H1 (cell line): ENCODE results near the gene SEL1L3. TPM values are rescaled to one million over a fixed set of nuclear protein-coding genes. Genes with fewer than 3 reads are reported as not detected.

ENCODE experiments used
- CTCF ChIA-PET: fragments of 300-600 bp; sonication (Branson Sonifier 250); formaldehyde crosslinking; loops from one replicate; lab custom pipeline; 2021; ENCODE audit not compliant: partially characterized antibody; lab: Charles Lee
- POLR2A ChIA-PET: fragments of 300-600 bp; sonication (Branson Sonifier 250); formaldehyde crosslinking; loops from one replicate; lab custom pipeline; 2021; ENCODE audit warnings: inconsistent platforms; ENCODE audit not compliant: partially characterized antibody; lab: Charles Lee
- DNase-seq, 2 experiments: peaks; one replicate each; pipeline versions ENCODE4 v3.0.0 to v3.0.0-alpha.2; 2010 to 2022; ENCODE audit warnings: low spot score in 2 of 2, low read depth in 1 of 2, mixed read lengths in 1 of 2
- FAIRE-seq: peaks from 2 replicates; lab custom pipeline; 2011; peaks lifted over from hg19 to GRCh38; lab: Jason Lieb, UNC
- H2AFZ ChIP-seq: 2 replicates; pipeline ENCODE4 v1.8.1; 2012; ENCODE audit warnings: low read length, inconsistent platforms
- H2AK5ac ChIP-seq: 2 replicates; pipeline ENCODE4 v1.6.1; 2013; ENCODE audit warnings: low read depth, low read length
- H2BK120ac ChIP-seq: replicated peaks from 2 replicates; pipeline ENCODE3; 2013; ENCODE audit warnings: low read depth, low read length, inconsistent platforms
- H2BK12ac ChIP-seq: 2 replicates; pipeline ENCODE4 v1.6.1; 2013; ENCODE audit warnings: low read depth, low read length
- H2BK15ac ChIP-seq: 2 replicates; pipeline ENCODE4 v1.6.1; 2013; ENCODE audit warnings: low read length
- H2BK20ac ChIP-seq: 2 replicates; pipeline ENCODE4 v1.6.1; 2013; ENCODE audit warnings: low read length
- H2BK5ac ChIP-seq: 2 replicates; pipeline ENCODE4 v1.6.1; 2013; ENCODE audit warnings: low read depth, low read length
- H3K14ac ChIP-seq: 2 replicates; pipeline ENCODE4 v1.6.1; 2013; ENCODE audit warnings: inconsistent platforms; ENCODE audit not compliant: insufficient read length
- H3K18ac ChIP-seq: 2 replicates; pipeline ENCODE4 v1.6.1; 2013; ENCODE audit warnings: low read length; ENCODE audit errors: extremely low read depth
- H3K23ac ChIP-seq: 2 replicates; pipeline ENCODE4 v1.6.1; 2013; ENCODE audit warnings: inconsistent platforms; ENCODE audit not compliant: insufficient read length
- H3K23me2 ChIP-seq: 2 replicates; pipeline ENCODE4 v1.6.1; 2013; ENCODE audit warnings: low read depth, low read length
- H3K27ac ChIP-seq: 2 replicates; pipeline ENCODE4 v1.6.1; 2011; ENCODE audit warnings: low read depth, low read length, inconsistent platforms
- H3K27me3 ChIP-seq, 4 experiments: replicated peaks in 1 of 4; 1 replicate in 1 of 4; 2 replicates in 3 of 4; pipeline versions ENCODE4 v1.6.1 to v1.8.1; 2011 to 2013; ENCODE audit warnings: low read length in 3 of 4, mild to moderate bottlenecking in 3 of 4, inconsistent platforms in 2 of 4, mixed read lengths in 2 of 4, moderate library complexity in 1 of 4; ENCODE audit not compliant: control insufficient read depth in 3 of 4, insufficient read depth in 3 of 4; ENCODE audit errors: extremely low read depth in 1 of 4
- H3K36me3 ChIP-seq, 4 experiments: 2 replicates each; pipeline versions ENCODE4 v1.6.1 to v1.8.1; 2011 to 2013; ENCODE audit warnings: mild to moderate bottlenecking in 4 of 4, low read length in 3 of 4, moderate library complexity in 2 of 4, control low read depth in 1 of 4, inconsistent platforms in 1 of 4; ENCODE audit not compliant: insufficient read depth in 4 of 4, control insufficient read depth in 2 of 4
- H3K4ac ChIP-seq: replicated peaks from 2 replicates; pipeline ENCODE3; 2013; ENCODE audit warnings: low read length, low read depth, mixed read lengths, inconsistent platforms; ENCODE audit not compliant: insufficient read length
- H3K4me1 ChIP-seq, 4 experiments: replicated peaks in 1 of 4; 1 replicate in 1 of 4; 2 replicates in 3 of 4; pipeline versions ENCODE4 v1.6.1 to v1.8.1; 2011 to 2013; ENCODE audit warnings: low read length in 3 of 4, inconsistent platforms in 2 of 4, mixed read lengths in 1 of 4; ENCODE audit not compliant: insufficient read depth in 4 of 4, control insufficient read depth in 3 of 4
- H3K4me2 ChIP-seq, 2 experiments: 2 replicates each; pipeline versions ENCODE4 v1.6.1 to v1.8.1; 2011 to 2013; ENCODE audit warnings: low read depth in 2 of 2, low read length in 2 of 2, control low read depth in 1 of 2, inconsistent platforms in 1 of 2, mild to moderate bottlenecking in 1 of 2; ENCODE audit not compliant: insufficient read depth in 1 of 2
- H3K4me3 ChIP-seq, 4 experiments: fragments of 200-600, 300-600 bp in 1 of 4; sonication (generic), shearing (Covaris generic), sonication (Bioruptor Twin) in 1 of 4; 2 replicates each; pipeline versions ENCODE4 v1.5.1 to v1.8.1; 2011 to 2016; ENCODE audit warnings: low read length in 4 of 4, low read depth in 3 of 4, control low read depth in 2 of 4, inconsistent platforms in 2 of 4, mild to moderate bottlenecking in 2 of 4, mixed read lengths in 1 of 4, moderate library complexity in 1 of 4; ENCODE audit not compliant: insufficient read depth in 2 of 4; ENCODE audit errors: extremely low read depth in 1 of 4
- H3K56ac ChIP-seq: replicated peaks from 2 replicates; pipeline ENCODE3; 2013; ENCODE audit warnings: low read depth, mild to moderate bottlenecking, mixed read lengths, low read length, inconsistent platforms; ENCODE audit not compliant: insufficient read length
- H3K79me1 ChIP-seq: 2 replicates; pipeline ENCODE4 v1.6.1; 2013; ENCODE audit warnings: low read depth, low read length, control low read depth
- H3K79me2 ChIP-seq, 2 experiments: 2 replicates each; pipeline versions ENCODE4 v1.6.1 to v1.8.1; 2012 to 2013; ENCODE audit warnings: low read length in 2 of 2, mild to moderate bottlenecking in 2 of 2, inconsistent platforms in 1 of 2; ENCODE audit not compliant: insufficient read depth in 2 of 2, control insufficient read depth in 1 of 2
- H3K9ac ChIP-seq, 4 experiments: replicated peaks in 1 of 4; 1 replicate in 1 of 4; 2 replicates in 3 of 4; pipeline versions ENCODE4 v1.6.1 to v1.8.1; 2011 to 2013; ENCODE audit warnings: low read depth in 3 of 4, low read length in 3 of 4, control low read depth in 2 of 4, mild to moderate bottlenecking in 2 of 4, moderate library complexity in 2 of 4, inconsistent platforms in 1 of 4; ENCODE audit errors: extremely low read depth in 1 of 4
- H3K9me3 ChIP-seq, 2 experiments: 2 replicates each; pipeline versions ENCODE4 v1.6.1 to v1.8.1; 2012 to 2013; ENCODE audit warnings: mild to moderate bottlenecking in 2 of 2, moderate library complexity in 2 of 2, control low read depth in 1 of 2, inconsistent platforms in 1 of 2, low read depth in 1 of 2, low read length in 1 of 2, mixed read lengths in 1 of 2; ENCODE audit not compliant: insufficient read depth in 2 of 2
- H4K20me1 ChIP-seq, 2 experiments: replicated peaks in 1 of 2; 2 replicates each; pipeline versions ENCODE3 to v1.8.1; 2011 to 2013; ENCODE audit warnings: inconsistent platforms in 2 of 2, low read length in 2 of 2, mild to moderate bottlenecking in 1 of 2; ENCODE audit not compliant: insufficient read depth in 2 of 2, control insufficient read depth in 1 of 2
- H4K5ac ChIP-seq: 2 replicates; pipeline ENCODE4 v1.6.1; 2013; ENCODE audit warnings: low read length, low read depth, mixed read lengths, inconsistent platforms; ENCODE audit not compliant: insufficient read length
- H4K8ac ChIP-seq: 2 replicates; pipeline ENCODE4 v1.8.0; 2013; ENCODE audit warnings: mild to moderate bottlenecking, moderate library complexity, low read length, inconsistent platforms; ENCODE audit not compliant: insufficient read depth; ENCODE audit errors: extremely low read depth
- H4K91ac ChIP-seq: replicated peaks from 2 replicates; pipeline ENCODE3; 2013; ENCODE audit warnings: low read length, mixed read lengths, inconsistent platforms; ENCODE audit not compliant: insufficient read length
- CBX5 ChIP-seq: fragments of 300-800, 300-1000 bp; sonication (generic); IDR thresholded peaks from 2 replicates; pipeline ENCODE4 v1.7.1; 2016; ENCODE audit warnings: antibody characterized with exemption, low read length, low read depth
- CBX8 ChIP-seq: fragments of 300-800, 300-1000 bp; sonication (generic); IDR thresholded peaks from 2 replicates; pipeline ENCODE4 v1.7.1; 2016; ENCODE audit warnings: low read depth, low read length, borderline replicate concordance
- CHD2 ChIP-seq: IDR thresholded peaks from 2 replicates; pipeline ENCODE4 v1.6.1; 2012; ENCODE audit warnings: low read length, improper control_type of control experiment
- CREB1 ChIP-seq: IDR thresholded peaks from 2 replicates; pipeline ENCODE4 v1.6.1; 2012; ENCODE audit warnings: inconsistent platforms
- EP300 ChIP-seq, 2 experiments: IDR thresholded peaks; 1 replicate in 1 of 2; 2 replicates in 1 of 2; pipeline ENCODE4 v1.6.1; 2011 to 2012; ENCODE audit warnings: low read depth in 2 of 2, low read length in 2 of 2, mild to moderate bottlenecking in 2 of 2, borderline replicate concordance in 1 of 2, inconsistent platforms in 1 of 2, moderate library complexity in 1 of 2
- JUN ChIP-seq: IDR thresholded peaks from 2 replicates; pipeline ENCODE4 v1.6.1; 2011; ENCODE audit warnings: low read depth, mild to moderate bottlenecking, improper control_type of control experiment, low read length
- KDM1A ChIP-seq: fragments of 200-600, 300-600 bp; sonication (generic); IDR thresholded peaks from 2 replicates; pipeline ENCODE4 v1.7.1; 2016; ENCODE audit warnings: mild to moderate bottlenecking, low read length, borderline replicate concordance
- NRF1 ChIP-seq: IDR thresholded peaks from 2 replicates; pipeline ENCODE4 v1.6.1; 2011; ENCODE audit warnings: mild to moderate bottlenecking, low read depth, low read length, improper control_type of control experiment
- POU5F1 ChIP-seq: IDR thresholded peaks from 2 replicates; pipeline ENCODE4 v1.6.1; 2011; ENCODE audit warnings: low read depth, mild to moderate bottlenecking, low read length, moderate library complexity
- RFX5 ChIP-seq: IDR thresholded peaks from 2 replicates; pipeline ENCODE4 v1.6.1; 2011; ENCODE audit warnings: low read depth, low read length, improper control_type of control experiment, borderline replicate concordance
- WGBS, 2 experiments: shearing (Covaris generic) in 1 of 2; methylation state at CpG; one replicate each; pipeline versions ENCODE4 v1.1.6 to v1.1.7; 2013 to 2015; ENCODE audit warnings: low lambda C conversion rate in 2 of 2, mixed read lengths in 2 of 2, inconsistent platforms in 1 of 2, low coverage in 1 of 2, missing lambda C conversion rate in 1 of 2; ENCODE audit not compliant: insufficient replicate concordance in 2 of 2, insufficient coverage in 1 of 2, insufficient read length in 1 of 2; ENCODE audit errors: extremely low coverage in 1 of 2, missing lambda C conversion rate in 1 of 2; 5-methylcytosine and 5-hydroxymethylcytosine counted together
- polyA plus RNA-seq, 7 experiments: library from polyadenylated mRNA; depleted of rRNA in 3 of 7; stranded (reverse) in 5 of 7; unstranded in 2 of 7; fragments of >200 nt in 5 of 7; fragments of 200-250 nt in 2 of 7; gene quantifications; 1 replicate in 5 of 7; 2 replicates in 1 of 7; 4 replicates in 1 of 7; pipeline versions ENCODE4 v1.2.1 to v1.2.3, GENCODE V29; 2011 to 2013; ENCODE audit warnings: missing spikeins in 2 of 7, mixed read lengths in 2 of 7
- total RNA-seq: library from RNA; stranded (reverse); fragmentation: NEBNext Ultra II Directional; extraction: Animal tissue kit (Norgen Biotek cat#: 25700); gene quantifications from 2 replicates; pipeline ENCODE4 v1.2.1, GENCODE V29; 2021
- TF ChIP-seq, protein P1 (sequence below): IDR thresholded peaks from 2 replicates; pipeline ENCODE4 v1.6.1; 2011; ENCODE audit warnings: low read length, improper control_type of control experiment
- TF ChIP-seq, protein P2 (sequence below): IDR thresholded peaks from 2 replicates; pipeline ENCODE4 v1.6.1; 2011; ENCODE audit warnings: low read depth, mild to moderate bottlenecking, low read length; ENCODE audit not compliant: insufficient read depth
- TF ChIP-seq, protein P3 (sequence below): IDR thresholded peaks from 2 replicates; pipeline ENCODE4 v1.6.1; 2012; ENCODE audit warnings: inconsistent platforms

Gene SEL1L3
- total and polyA plus RNA-seq, 2 of the 8 experiments (the other 6 are each of a cell fraction or from before 2014, with no cell fraction given) = 18.2 to 54.0 TPM

GRCh38 chr4:25799522-25799921 is 63.3 kb downstream of the SEL1L3 start:
- Histone ChIP-seq H4K8ac (no peak overlapping the region), H2BK120ac (no peak overlapping the region), H2BK5ac (no peak overlapping the region), H4K91ac (no peak overlapping the region), H3K14ac (no peak overlapping the region), H3K18ac (no peak overlapping the region), H2BK15ac (no peak overlapping the region), H3K23me2 (no peaks in the 10 kb centered on the region), H3K9me3 (no peaks in the 10 kb centered on the region), H3K79me2 (no peaks in the 10 kb centered on the region), H3K56ac (no peak overlapping the region), H3K4ac (no peak overlapping the region), H3K36me3 (peaks cover 0 to 31% (median 28%) of the 10 kb centered on the region in 4 experiments; a peak in 7 of 8 replicates), H2BK20ac (no peak overlapping the region), H3K79me1 (no peaks in the 10 kb centered on the region), H3K4me1 (peaks cover 1 to 13% (median 6%) of the 10 kb centered on the region in 4 experiments; a peak in 3 of 7 replicates), H4K20me1 (no peaks in the 10 kb centered on the region), H3K23ac (no peak overlapping the region), H3K27me3 (no peaks in the 10 kb centered on the region), H4K5ac (no peak overlapping the region), H2AK5ac (no peak overlapping the region), H2AFZ (no peak overlapping the region), H3K27ac (no peak overlapping the region), H3K9ac (no peak overlapping the region), H3K4me2 (no peak overlapping the region), H3K4me3 (no peak overlapping the region), H2BK12ac (no peak overlapping the region)
- FAIRE-seq (no peak), DNase-seq (no peak)
- 83% methylated on average over 5 of the region's 5 CpGs; no CpG with 5 or more reads in 1 of the 2 experiments for WGBS, 2 experiments
- POLR2A ChIA-PET = no interaction called here
- CTCF ChIA-PET = interaction anchor here (1.0 to 1.5 kb wide), 2 partner anchors 32 to 70 kb away, joined by 3 read pairs; no protein-coding TSS in a partner anchor
- TF ChIP-seq NRF1 = no peak
- TF ChIP-seq, protein P1, sequence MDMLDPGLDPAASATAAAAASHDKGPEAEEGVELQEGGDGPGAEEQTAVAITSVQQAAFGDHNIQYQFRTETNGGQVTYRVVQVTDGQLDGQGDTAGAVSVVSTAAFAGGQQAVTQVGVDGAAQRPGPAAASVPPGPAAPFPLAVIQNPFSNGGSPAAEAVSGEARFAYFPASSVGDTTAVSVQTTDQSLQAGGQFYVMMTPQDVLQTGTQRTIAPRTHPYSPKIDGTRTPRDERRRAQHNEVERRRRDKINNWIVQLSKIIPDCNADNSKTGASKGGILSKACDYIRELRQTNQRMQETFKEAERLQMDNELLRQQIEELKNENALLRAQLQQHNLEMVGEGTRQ = no peak
- no peak for TF ChIP-seq CBX8
- TF ChIP-seq, protein P2, sequence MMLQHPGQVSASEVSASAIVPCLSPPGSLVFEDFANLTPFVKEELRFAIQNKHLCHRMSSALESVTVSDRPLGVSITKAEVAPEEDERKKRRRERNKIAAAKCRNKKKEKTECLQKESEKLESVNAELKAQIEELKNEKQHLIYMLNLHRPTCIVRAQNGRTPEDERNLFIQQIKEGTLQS = no peak
- no peak for TF ChIP-seq JUN
- no peak for TF ChIP-seq RFX5
- no peak for TF ChIP-seq CBX5
- TF ChIP-seq KDM1A = no peak
- no peak for TF ChIP-seq CREB1
- TF ChIP-seq, protein P3, sequence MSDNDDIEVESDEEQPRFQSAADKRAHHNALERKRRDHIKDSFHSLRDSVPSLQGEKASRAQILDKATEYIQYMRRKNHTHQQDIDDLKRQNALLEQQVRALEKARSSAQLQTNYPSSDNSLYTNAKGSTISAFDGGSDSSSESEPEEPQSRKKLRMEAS = no peak
- TF ChIP-seq EP300 (IDR thresholded peaks at IDR 0.05; ENCODE audit: borderline replicate concordance in 1 of 2, low read depth in 2 of 2, low read length in 2 of 2) = no peak
- no peak for TF ChIP-seq POU5F1
- no peak for TF ChIP-seq CHD2
